Neural progenitor cell (in vitro differentiated cells): Measurements from ENCODE around the gene JMJD8. TPM values are rescaled to one million over a fixed set of nuclear protein-coding genes. Genes with fewer than 3 reads are reported as not detected.

Source experiments
- DNase-seq: peaks from one replicate; pipeline ENCODE4 v3.0.0-alpha.2; 2016; ENCODE audit warnings: low spot score
- H2AFZ ChIP-seq: fragments of 200-600 bp; sonication (generic); replicated peaks from 2 replicates; pipeline ENCODE4 v1.6.1; 2016; ENCODE audit warnings: antibody characterized with exemption
- H3F3A ChIP-seq: fragments of 200-600 bp; sonication (generic); 2 replicates; pipeline ENCODE4 v1.6.1; 2016; ENCODE audit warnings: antibody characterized with exemption, low read depth
- H3K27ac ChIP-seq: fragments of 200-600 bp; sonication (generic); 2 replicates; pipeline ENCODE4 v1.5.1; 2016; ENCODE audit warnings: mild to moderate bottlenecking
- H3K27me3 ChIP-seq: fragments of 200-600 bp; sonication (generic); 2 replicates; pipeline ENCODE4 v1.6.1; 2016; ENCODE audit warnings: mild to moderate bottlenecking, moderate library complexity
- H3K36me3 ChIP-seq: fragments of 200-600 bp; sonication (generic); 2 replicates; pipeline ENCODE4 v1.5.1; 2016
- H3K4me1 ChIP-seq: fragments of 200-600 bp; sonication (generic); 2 replicates; pipeline ENCODE4 v1.6.1; 2016; ENCODE audit warnings: mixed run types
- H3K4me2 ChIP-seq: fragments of 200-600 bp; sonication (generic); 2 replicates; pipeline ENCODE4 v1.6.1; 2016
- H3K4me3 ChIP-seq: fragments of 200-600 bp; sonication (generic); 2 replicates; pipeline ENCODE4 v1.5.1; 2016
- H3K79me2 ChIP-seq: fragments of 200-600 bp; sonication (generic); 2 replicates; pipeline ENCODE4 v1.6.1; 2016; ENCODE audit warnings: low read depth
- H3K9ac ChIP-seq: fragments of 200-600 bp; sonication (generic); 2 replicates; pipeline ENCODE4 v1.6.1; 2016
- H3K9me3 ChIP-seq: fragments of 200-600 bp; sonication (generic); 2 replicates; pipeline ENCODE4 v1.5.1; 2016; ENCODE audit warnings: low read depth
- H4K20me1 ChIP-seq: fragments of 200-600 bp; sonication (generic); 2 replicates; pipeline ENCODE4 v1.6.1; 2016; ENCODE audit warnings: low read depth
- H3K27ac Mint-ChIP-seq: 3 replicates; pipeline ENCODE4 v1.8.0; 2021; ENCODE audit warnings: mixed read lengths
- H3K27me3 Mint-ChIP-seq: 2 replicates; pipeline ENCODE4 v1.8.0; 2022; ENCODE audit warnings: low read depth, mild to moderate bottlenecking, inconsistent platforms, moderate library complexity, mixed read lengths; ENCODE audit not compliant: insufficient read depth
- H3K36me3 Mint-ChIP-seq: 3 replicates; pipeline ENCODE4 v1.8.0; 2021; ENCODE audit warnings: mixed read lengths
- H3K4me1 Mint-ChIP-seq: 3 replicates; pipeline ENCODE4 v1.8.0; 2021; ENCODE audit warnings: mixed read lengths
- H3K4me3 Mint-ChIP-seq: 3 replicates; pipeline ENCODE4 v1.8.0; 2021; ENCODE audit warnings: mild to moderate bottlenecking, moderate library complexity, mixed read lengths
- H3K9me3 Mint-ChIP-seq: 3 replicates; pipeline ENCODE4 v1.8.0; 2020; ENCODE audit warnings: mixed read lengths
- EZH2 ChIP-seq: fragments of 200-600 bp; sonication (generic); IDR thresholded peaks from 2 replicates; pipeline ENCODE4 v1.6.1; 2017; ENCODE audit warnings: antibody characterized with exemption, mild to moderate bottlenecking, moderate library complexity
- EZH2phosphoT487 ChIP-seq: fragments of 200-600 bp; sonication (generic); IDR thresholded peaks from 2 replicates; pipeline ENCODE4 v1.6.1; 2017; ENCODE audit warnings: antibody characterized with exemption
- total RNA-seq: library from RNA; depleted of rRNA; stranded (reverse); fragments of >200 nt; gene quantifications from 2 replicates; pipeline ENCODE4 v1.2.3, GENCODE V29; 2015; ENCODE audit warnings: low replicate concordance
- TF ChIP-seq, protein P1 (sequence below): fragments of 200-600 bp; sonication (generic); IDR thresholded peaks from 2 replicates; pipeline ENCODE4 v1.5.1; 2017; ENCODE audit warnings: antibody characterized with exemption, mild to moderate bottlenecking

JMJD8 gene
- total RNA-seq, 1 donor from 2014 or later = 32.1 TPM

DNA sequence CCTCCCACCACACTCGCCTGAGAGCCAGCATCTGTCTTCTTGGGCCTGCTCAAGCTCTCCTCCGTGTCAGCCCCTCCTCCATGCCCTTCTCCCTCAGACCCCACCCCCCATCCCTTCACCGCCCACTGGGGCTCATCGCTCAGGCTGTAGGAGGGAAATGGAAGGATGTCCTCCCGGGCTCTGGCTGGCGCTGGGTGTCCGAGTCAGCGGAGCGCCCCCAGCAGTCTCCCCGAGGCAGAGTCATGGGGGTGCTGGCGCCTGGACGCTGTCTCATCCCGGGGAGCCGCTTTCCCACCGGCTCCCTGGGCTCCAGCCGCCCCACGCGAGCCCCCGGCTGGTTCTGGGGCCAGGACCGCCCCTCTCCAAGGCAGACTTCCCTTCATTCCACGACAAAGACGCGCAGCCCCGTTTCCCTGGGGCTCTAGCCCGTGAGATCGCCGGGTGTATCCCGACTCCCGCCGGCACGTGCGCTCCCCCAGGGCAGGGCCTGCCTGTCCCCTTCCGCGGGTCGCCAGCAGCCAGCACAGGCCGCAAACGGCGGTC lies 36.4 kb upstream of the JMJD8 start:
- H3F3A ChIP-seq = peaks cover 29% of the 10 kb centered on the region
- no peaks in the 10 kb centered on the region for H3K9me3 ChIP-seq
- Mint-ChIP-seq H3K4me3 (peak overlapping the region; percentile 89), H3K36me3 (peaks cover 2% of the 10 kb centered on the region), H3K27ac (peak overlapping the region; percentile 81), H3K4me1 (peaks cover 27% of the 10 kb centered on the region), H3K9me3 (no peaks in the 10 kb centered on the region), H3K27me3 (peaks cover 10% of the 10 kb centered on the region)
- TF ChIP-seq, protein P1, sequence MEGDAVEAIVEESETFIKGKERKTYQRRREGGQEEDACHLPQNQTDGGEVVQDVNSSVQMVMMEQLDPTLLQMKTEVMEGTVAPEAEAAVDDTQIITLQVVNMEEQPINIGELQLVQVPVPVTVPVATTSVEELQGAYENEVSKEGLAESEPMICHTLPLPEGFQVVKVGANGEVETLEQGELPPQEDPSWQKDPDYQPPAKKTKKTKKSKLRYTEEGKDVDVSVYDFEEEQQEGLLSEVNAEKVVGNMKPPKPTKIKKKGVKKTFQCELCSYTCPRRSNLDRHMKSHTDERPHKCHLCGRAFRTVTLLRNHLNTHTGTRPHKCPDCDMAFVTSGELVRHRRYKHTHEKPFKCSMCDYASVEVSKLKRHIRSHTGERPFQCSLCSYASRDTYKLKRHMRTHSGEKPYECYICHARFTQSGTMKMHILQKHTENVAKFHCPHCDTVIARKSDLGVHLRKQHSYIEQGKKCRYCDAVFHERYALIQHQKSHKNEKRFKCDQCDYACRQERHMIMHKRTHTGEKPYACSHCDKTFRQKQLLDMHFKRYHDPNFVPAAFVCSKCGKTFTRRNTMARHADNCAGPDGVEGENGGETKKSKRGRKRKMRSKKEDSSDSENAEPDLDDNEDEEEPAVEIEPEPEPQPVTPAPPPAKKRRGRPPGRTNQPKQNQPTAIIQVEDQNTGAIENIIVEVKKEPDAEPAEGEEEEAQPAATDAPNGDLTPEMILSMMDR = peak; percentile 34
- no peak for TF ChIP-seq EZH2
- H3K36me3 ChIP-seq = no peaks in the 10 kb centered on the region
- peak overlapping the region; percentile 84 for H2AFZ ChIP-seq
- H3K4me2 ChIP-seq = peak overlapping the region; percentile 98
- peaks cover 61% of the 10 kb centered on the region for H4K20me1 ChIP-seq
- DNase-seq = peak; percentile 81
- peak overlapping the region; percentile 22 for H3K9ac ChIP-seq
- peak overlapping the region; percentile 85 for H3K4me3 ChIP-seq
- H3K4me1 ChIP-seq = peaks cover 34% of the 10 kb centered on the region
- H3K27ac ChIP-seq = peak overlapping the region; percentile 80
- H3K79me2 ChIP-seq = no peaks in the 10 kb centered on the region
- H3K27me3 ChIP-seq = peaks cover 5% of the 10 kb centered on the region

DNA sequence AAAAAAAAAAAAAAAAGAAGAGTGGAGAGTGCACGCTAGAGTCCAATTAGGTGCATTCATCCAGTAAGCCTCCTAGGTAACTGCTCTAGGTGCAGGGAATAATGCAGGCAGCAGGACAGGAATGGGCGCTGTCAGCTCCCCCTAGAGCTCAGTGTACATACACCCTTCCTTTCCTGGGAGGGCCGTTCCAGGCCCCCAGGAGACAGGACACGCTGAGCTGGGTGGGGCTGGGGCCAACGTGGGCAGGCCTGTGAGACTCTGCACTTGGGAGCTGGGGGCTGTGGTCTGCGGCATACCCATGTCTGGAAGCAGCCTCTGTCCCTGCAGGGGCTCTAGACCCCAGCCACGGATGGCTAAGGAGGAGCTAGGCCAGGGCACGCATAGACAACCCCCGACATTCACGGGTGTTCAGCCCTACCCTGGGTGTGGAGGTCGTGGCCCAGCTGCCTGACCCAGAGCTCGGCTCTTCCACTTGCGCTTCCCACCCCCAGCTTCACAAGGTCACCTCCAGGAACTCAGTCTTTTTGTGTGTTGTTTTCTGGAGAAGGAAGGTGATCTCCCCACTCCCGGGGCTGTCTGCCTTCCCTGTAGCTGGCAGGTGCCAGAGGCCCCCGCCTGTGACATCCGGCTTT lies 35.8 kb upstream of the JMJD8 start:
- Mint-ChIP-seq H3K27me3 (peaks cover 10% of the 10 kb centered on the region), H3K36me3 (peaks cover 2% of the 10 kb centered on the region), H3K4me3 (peak overlapping the region; percentile 89), H3K27ac (peak overlapping the region; percentile 81), H3K9me3 (no peaks in the 10 kb centered on the region), H3K4me1 (peaks cover 27% of the 10 kb centered on the region)
- no peaks in the 10 kb centered on the region for H3K79me2 ChIP-seq
- no peaks in the 10 kb centered on the region for H3K27me3 ChIP-seq
- no peak overlapping the region for H3K27ac ChIP-seq
- H3K4me1 ChIP-seq = peaks cover 34% of the 10 kb centered on the region
- no peaks in the 10 kb centered on the region for H3K9me3 ChIP-seq
- H3K36me3 ChIP-seq = no peaks in the 10 kb centered on the region
- peak overlapping the region; percentile 98 for H3K4me2 ChIP-seq
- no peak for TF ChIP-seq EZH2
- TF ChIP-seq, protein P1 = peak; percentile 19
- no peak for TF ChIP-seq EZH2phosphoT487
- peaks cover 29% of the 10 kb centered on the region for H3F3A ChIP-seq
- DNase-seq = no peak
- no peak overlapping the region for H2AFZ ChIP-seq
- peak overlapping the region; percentile 85 for H3K4me3 ChIP-seq
- peaks cover 60% of the 10 kb centered on the region for H4K20me1 ChIP-seq
- peak overlapping the region; percentile 22 for H3K9ac ChIP-seq

DNA sequence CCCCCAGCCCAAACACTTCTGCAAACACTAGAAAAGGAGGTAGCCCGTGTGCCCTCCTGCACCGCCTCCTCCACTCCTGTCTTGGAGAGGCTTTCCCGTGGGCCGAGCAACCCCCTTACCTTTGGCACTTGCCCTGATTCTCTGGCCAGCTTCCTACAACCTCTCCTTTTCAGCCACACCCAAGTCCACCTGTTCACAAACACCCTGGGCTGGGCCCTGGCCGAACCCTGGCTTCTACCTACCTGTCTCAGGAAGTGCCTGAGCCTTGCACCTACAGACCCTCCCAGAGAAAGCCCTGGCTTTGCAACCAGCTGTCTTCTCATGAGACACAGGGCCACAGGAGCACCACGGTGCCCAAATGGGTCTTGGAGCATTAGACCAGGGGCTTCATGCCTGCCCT lies 34.8 kb upstream of the JMJD8 start:
- Histone ChIP-seq H4K20me1 (peaks cover 60% of the 10 kb centered on the region), H3K36me3 (no peaks in the 10 kb centered on the region), H3K9ac (no peak overlapping the region), H3K9me3 (no peaks in the 10 kb centered on the region), H3K4me1 (peaks cover 37% of the 10 kb centered on the region), H3K27ac (no peak overlapping the region), H3K4me2 (no peak overlapping the region), H3K79me2 (no peaks in the 10 kb centered on the region), H3K27me3 (peaks cover 8% of the 10 kb centered on the region), H3K4me3 (no peak overlapping the region), H3F3A (peaks cover 30% of the 10 kb centered on the region), H2AFZ (no peak overlapping the region)
- Mint-ChIP-seq H3K9me3 (no peaks in the 10 kb centered on the region), H3K36me3 (peaks cover 2% of the 10 kb centered on the region), H3K4me1 (peaks cover 31% of the 10 kb centered on the region), H3K27me3 (peaks cover 10% of the 10 kb centered on the region), H3K4me3 (peak overlapping the region; percentile 89), H3K27ac (peak overlapping the region; percentile 57)
- TF ChIP-seq EZH2 (no peak), EZH2phosphoT487 (no peak)
- TF ChIP-seq, protein P1 = no peak
- no peak for DNase-seq
